Tibial nerve (tissue), 4 donors: ENCODE data around the gene CA10. TPM values are rescaled to one million over a fixed set of nuclear protein-coding genes. Genes with fewer than 3 reads are reported as not detected.

Source experiments
- DNase-seq, 2 donors: peaks; one replicate each; pipeline ENCODE4 v3.0.0-alpha.2; 2019; ENCODE audit warnings: low spot score in 2 of 2
- H3K27ac ChIP-seq, 4 donors: fragments of 200-600 bp; sonication (generic) in 3 of 4; one replicate each; pipeline ENCODE4 v1.5.1; 2017 to 2019; ENCODE audit warnings: mild to moderate bottlenecking in 1 of 4
- H3K27me3 ChIP-seq, 2 donors: fragments of 200-600 bp; sonication (generic) in 1 of 2; one replicate each; pipeline versions ENCODE4 v1.5.1 to v1.6.0; 2017 to 2019
- H3K36me3 ChIP-seq, 3 donors: fragments of 200-600 bp; sonication (generic); one replicate each; pipeline ENCODE4 v1.5.1; 2018 to 2019
- H3K4me1 ChIP-seq, 4 donors: fragments of 200-600 bp; sonication (generic) in 3 of 4; one replicate each; pipeline ENCODE4 v1.5.1; 2017 to 2019
- H3K4me3 ChIP-seq, 4 donors: fragments of 200-600 bp; sonication (generic) in 3 of 4; one replicate each; pipeline ENCODE4 v1.5.1; 2017 to 2019; ENCODE audit warnings: mild to moderate bottlenecking in 1 of 4, moderate library complexity in 1 of 4
- H3K9me3 ChIP-seq, 4 donors: fragments of 200-600 bp; sonication (generic) in 3 of 4; one replicate each; pipeline ENCODE4 v1.5.1; 2017 to 2019
- CTCF ChIP-seq, 5 experiments: fragments of 200-600 bp in 3 of 5; fragments of 450-650 bp in 2 of 5; sonication (generic) in 3 of 5; IDR thresholded peaks; one replicate each; pipeline ENCODE4 v1.5.1; 2016 to 2019; ENCODE audit warnings: antibody characterized with exemption in 5 of 5, mild to moderate bottlenecking in 3 of 5, moderate library complexity in 2 of 5
- EP300 ChIP-seq, 2 donors: sonication (generic); formaldehyde crosslinking; IDR thresholded peaks; one replicate each; pipeline ENCODE4 v1.6.1; 2017; ENCODE audit warnings: antibody characterized with exemption in 2 of 2, mild to moderate bottlenecking in 1 of 2
- POLR2A ChIP-seq, 2 donors: fragments of 450-650 bp; IDR thresholded peaks; one replicate each; pipeline ENCODE4 v1.6.1; 2017; ENCODE audit warnings: antibody characterized with exemption in 2 of 2, mild to moderate bottlenecking in 2 of 2, moderate library complexity in 2 of 2
- WGBS, 2 donors: methylation state at CpG; one replicate each; pipeline ENCODE4 v1.1.5; 2018; 5-methylcytosine and 5-hydroxymethylcytosine counted together
- total RNA-seq, 4 donors: library from RNA; depleted of rRNA; stranded (reverse); fragments of >200 nt; gene quantifications; one replicate each; pipeline ENCODE4 v1.1.0, GENCODE V29; 2016

The CA10 gene
- total RNA-seq, 4 donors from 2014 or later, result not detected

- H3K9me3 ChIP-seq, result no peaks in the 10 kb centered on the region
- H3K4me3 ChIP-seq, result no peak overlapping the region
- DNase-seq, result no peak
- no peaks in the 10 kb centered on the region for H3K36me3 ChIP-seq
- H3K27ac ChIP-seq, result no peak overlapping the region
- WGBS, 2 donors, result 50 to 62% methylated on average over 1 of the region's 1 CpG
- no peaks in the 10 kb centered on the region for H3K4me1 ChIP-seq
- H3K27me3 ChIP-seq, result no peaks in the 10 kb centered on the region
- TF ChIP-seq EP300 (IDR thresholded peaks at IDR 0.05), result no peak
- no peak for TF ChIP-seq POLR2A (IDR thresholded peaks at IDR 0.05)
- no peak for TF ChIP-seq CTCF (IDR thresholded peaks at IDR 0.05)
Measured at GRCh38 chr17:51617986-51618385, 540.5 kb downstream of the CA10 start.

GRCh38 chr17:51613255-51613654 lies 545.3 kb downstream of the CA10 start:
- H3K9me3 ChIP-seq, result no peaks in the 10 kb centered on the region
- no peak overlapping the region for H3K4me3 ChIP-seq
- WGBS, 2 donors, result 91 to 93% methylated on average over 1 of the region's 1 CpG
- no peaks in the 10 kb centered on the region for H3K4me1 ChIP-seq
- TF ChIP-seq POLR2A (IDR thresholded peaks at IDR 0.05) (no peak), EP300 (IDR thresholded peaks at IDR 0.05) (no peak), CTCF (IDR thresholded peaks at IDR 0.05) (no peak)
- no peak for DNase-seq
- H3K27me3 ChIP-seq, result no peaks in the 10 kb centered on the region
- no peaks in the 10 kb centered on the region for H3K36me3 ChIP-seq
- no peak overlapping the region for H3K27ac ChIP-seq

- Histone ChIP-seq H3K27me3 (no peaks in the 10 kb centered on the region), H3K9me3 (no peaks in the 10 kb centered on the region), H3K4me3 (no peak overlapping the region), H3K4me1 (no peaks in the 10 kb centered on the region), H3K36me3 (no peaks in the 10 kb centered on the region), H3K27ac (no peak overlapping the region)
- no peak for DNase-seq
- WGBS, 2 donors, result 90 to 95% methylated on average over 3 of the region's 3 CpGs
- no peak for TF ChIP-seq CTCF (IDR thresholded peaks at IDR 0.05)
- TF ChIP-seq EP300 (IDR thresholded peaks at IDR 0.05), result no peak
- no peak for TF ChIP-seq POLR2A (IDR thresholded peaks at IDR 0.05)
Measured at GRCh38 chr17:51612692-51613091, 545.8 kb downstream of the CA10 start.

- no peaks in the 10 kb centered on the region for H3K4me1 ChIP-seq
- H3K27me3 ChIP-seq, result no peaks in the 10 kb centered on the region
- H3K36me3 ChIP-seq, result no peaks in the 10 kb centered on the region
- H3K9me3 ChIP-seq, result no peaks in the 10 kb centered on the region
- no peak for DNase-seq
- no peak overlapping the region for H3K4me3 ChIP-seq
- no peak for TF ChIP-seq POLR2A (IDR thresholded peaks at IDR 0.05)
- TF ChIP-seq CTCF (IDR thresholded peaks at IDR 0.05), result no peak
- TF ChIP-seq EP300 (IDR thresholded peaks at IDR 0.05), result no peak
- no peak overlapping the region for H3K27ac ChIP-seq
- whole genome bisulfite sequencing, 2 donors, result 62 to 63% methylated on average over 6 of the region's 6 CpGs
Measured at GRCh38 chr17:51611585-51611984, 546.9 kb downstream of the CA10 start.

GRCh38 chr17:51610834-51611233 lies 547.7 kb downstream of the CA10 start:
- Histone ChIP-seq H3K36me3 (no peaks in the 10 kb centered on the region), H3K9me3 (no peaks in the 10 kb centered on the region), H3K27ac (no peak overlapping the region), H3K4me3 (no peak overlapping the region), H3K4me1 (no peaks in the 10 kb centered on the region), H3K27me3 (no peaks in the 10 kb centered on the region)
- TF ChIP-seq EP300 (IDR thresholded peaks at IDR 0.05), result no peak
- no peak for TF ChIP-seq POLR2A (IDR thresholded peaks at IDR 0.05)
- no peak for TF ChIP-seq CTCF (IDR thresholded peaks at IDR 0.05)
- 59 to 72% methylated on average over 5 of the region's 5 CpGs for WGBS, 2 donors
- no peak for DNase-seq
